Urothelium cell line (cell line): ENCODE data around the gene SERPINB13.
A peak's percentile ranks its signal among the peaks of the same experiment; 100 is the strongest.
"Not testable (repeated sequence)": the region's sequence is repeated elsewhere in the genome, so short reads cannot be mapped to it uniquely, and the experiment has no call there.

ENCODE experiments used
- DNase-seq: peaks from one replicate; pipeline ENCODE4 v3.0.0; 2011; ENCODE audit warnings: low spot score, mixed read lengths
- FAIRE-seq: peaks from 2 replicates; lab custom pipeline; 2011; peaks lifted over from hg19 to GRCh38; lab: Jason Lieb, UNC

Gene SERPINB13

DNA sequence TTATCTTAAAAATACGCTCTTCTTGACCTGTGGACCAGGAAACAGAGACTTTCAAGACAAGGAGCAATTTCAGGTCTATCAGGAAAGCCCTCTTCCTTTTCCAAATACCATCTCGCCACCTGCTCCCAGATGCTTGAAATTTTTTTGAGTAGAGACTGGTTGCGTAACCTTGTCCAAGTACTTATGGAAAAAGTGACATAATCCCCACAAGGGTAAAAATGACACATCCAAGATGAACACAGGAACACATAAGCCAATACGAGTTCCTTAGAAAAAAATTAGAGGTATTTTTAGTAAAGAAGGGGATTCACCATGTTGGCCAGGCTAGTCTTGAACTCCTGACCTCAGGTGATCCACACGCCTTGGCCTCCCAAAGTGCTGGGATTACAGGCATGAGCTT lies 1.8 kb downstream of the SERPINB13 start:
- DNase-seq: no peak
- no peak for FAIRE-seq

GRCh38 chr18:63590373-63590772 lies 3.2 kb downstream of the SERPINB13 start:
- no peak for FAIRE-seq
- no peak for DNase-seq

DNA sequence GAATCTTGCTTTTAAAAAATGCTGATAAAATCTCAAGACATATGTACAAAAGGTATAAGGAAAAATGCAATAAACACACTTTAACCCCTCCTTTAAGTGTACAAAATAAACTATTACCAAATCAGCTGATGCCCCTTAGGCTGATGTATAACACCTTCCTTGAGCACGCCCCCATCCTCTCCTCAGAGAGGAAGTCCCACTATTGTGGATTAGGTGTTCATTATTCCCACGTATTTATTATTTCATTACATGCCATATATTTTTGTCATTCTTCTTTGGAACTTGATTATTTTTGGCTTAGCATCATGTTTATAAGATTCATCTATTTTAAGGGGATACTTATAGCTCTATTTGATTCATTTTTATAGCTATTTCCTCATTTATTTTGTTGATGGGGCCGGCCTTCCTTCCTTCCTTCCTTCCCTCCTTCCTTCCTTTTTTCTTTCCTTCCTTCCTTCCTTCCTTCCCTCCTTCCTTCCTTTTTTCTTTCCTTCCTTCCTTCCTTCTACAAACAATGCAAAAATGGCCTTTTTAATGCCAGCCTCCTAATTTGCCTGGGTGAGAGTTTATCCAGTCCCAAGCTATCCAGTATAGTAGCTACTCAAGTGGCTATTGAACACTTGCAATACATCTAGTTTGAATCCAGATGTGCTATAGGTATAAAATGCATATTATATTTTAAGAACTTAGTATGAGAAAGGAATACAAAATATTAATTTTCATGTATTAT lies 4.0 kb downstream of the SERPINB13 start:
- no peak for DNase-seq
- no peak for FAIRE-seq

DNA sequence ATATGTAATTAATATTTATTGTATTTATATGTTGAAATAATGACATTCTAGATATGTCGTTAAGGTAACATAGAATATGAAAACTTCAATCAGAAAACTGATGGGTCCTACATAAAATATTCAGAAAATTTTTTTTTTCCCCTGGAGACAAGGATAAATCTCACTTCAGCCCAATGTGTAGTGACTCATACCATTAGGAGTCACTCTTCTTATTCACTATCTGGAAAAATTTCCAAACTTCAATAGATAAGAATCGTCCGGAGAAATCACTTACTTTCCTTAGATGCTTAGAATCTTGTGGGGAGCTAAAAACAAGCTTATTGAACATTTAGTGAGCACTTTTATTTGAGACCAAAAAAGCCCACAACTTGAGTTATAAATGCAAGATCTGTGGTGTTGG lies 4.6 kb downstream of the SERPINB13 start:
- FAIRE-seq (no peak), DNase-seq (no peak)

- no peak for FAIRE-seq
- DNase-seq: no peak
Measured at GRCh38 chr18:63592471-63592870, 5.3 kb downstream of the SERPINB13 start.

- FAIRE-seq (no peak), DNase-seq (no peak)
Measured at GRCh38 chr18:63596964-63597363, 9.8 kb downstream of the SERPINB13 start.

- DNase-seq (no peak), FAIRE-seq (no peak)
Measured at GRCh38 chr18:63603355-63603754, 16.2 kb downstream of the SERPINB13 start.

GRCh38 chr18:63603772-63604171 lies 16.6 kb downstream of the SERPINB13 start:
- FAIRE-seq: no peak
- DNase-seq: no peak

- peak; percentile 7 for DNase-seq
Measured at GRCh38 chr18:63604791-63605567, 17.8 kb downstream of the SERPINB13 start.

DNA sequence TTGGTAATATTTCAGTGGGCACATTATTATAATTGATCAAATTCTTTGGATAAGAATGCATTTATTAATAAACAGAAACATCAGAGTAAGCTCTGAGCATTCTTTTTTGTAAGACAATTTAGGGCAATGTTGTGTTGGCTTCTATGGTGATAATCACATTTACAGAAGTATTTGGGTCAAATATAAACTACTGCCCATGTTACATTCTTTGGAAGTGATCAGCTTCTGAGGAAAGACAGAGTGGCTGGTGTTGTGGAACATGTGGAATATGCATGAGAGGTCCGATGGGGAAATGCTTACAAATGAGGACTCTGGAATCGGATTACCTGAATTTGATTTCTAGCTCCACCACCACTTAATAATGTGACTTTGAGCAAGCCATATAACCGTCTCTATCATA lies 19.4 kb downstream of the SERPINB13 start:
- FAIRE-seq (no peak), DNase-seq (no peak)

More at GRCh38 chr18:63604791-63605567, 17.8 kb downstream of the SERPINB13 start:
- FAIRE-seq: no peak

DNA sequence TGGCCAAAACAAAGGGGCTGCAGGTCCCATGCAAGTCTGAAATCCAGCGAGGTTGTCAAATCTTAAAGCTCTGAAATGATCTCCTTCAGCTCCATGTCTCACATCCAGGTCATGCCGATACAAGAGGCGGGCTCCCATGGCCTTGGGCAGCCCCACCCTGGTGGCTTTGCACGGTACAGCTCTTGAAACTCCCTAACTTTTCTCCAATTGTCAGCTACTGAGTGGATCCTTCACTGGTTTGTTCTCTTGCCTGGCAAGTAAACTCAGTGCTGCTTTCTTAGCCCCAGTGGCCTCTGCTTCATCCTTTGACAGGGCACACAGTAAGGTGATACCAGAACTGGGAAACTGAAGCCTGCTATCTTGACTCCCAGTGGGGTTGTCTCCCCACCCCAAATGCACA lies 26.3 kb downstream of the SERPINB13 start:
- FAIRE-seq (no peak), DNase-seq (no peak)

DNA sequence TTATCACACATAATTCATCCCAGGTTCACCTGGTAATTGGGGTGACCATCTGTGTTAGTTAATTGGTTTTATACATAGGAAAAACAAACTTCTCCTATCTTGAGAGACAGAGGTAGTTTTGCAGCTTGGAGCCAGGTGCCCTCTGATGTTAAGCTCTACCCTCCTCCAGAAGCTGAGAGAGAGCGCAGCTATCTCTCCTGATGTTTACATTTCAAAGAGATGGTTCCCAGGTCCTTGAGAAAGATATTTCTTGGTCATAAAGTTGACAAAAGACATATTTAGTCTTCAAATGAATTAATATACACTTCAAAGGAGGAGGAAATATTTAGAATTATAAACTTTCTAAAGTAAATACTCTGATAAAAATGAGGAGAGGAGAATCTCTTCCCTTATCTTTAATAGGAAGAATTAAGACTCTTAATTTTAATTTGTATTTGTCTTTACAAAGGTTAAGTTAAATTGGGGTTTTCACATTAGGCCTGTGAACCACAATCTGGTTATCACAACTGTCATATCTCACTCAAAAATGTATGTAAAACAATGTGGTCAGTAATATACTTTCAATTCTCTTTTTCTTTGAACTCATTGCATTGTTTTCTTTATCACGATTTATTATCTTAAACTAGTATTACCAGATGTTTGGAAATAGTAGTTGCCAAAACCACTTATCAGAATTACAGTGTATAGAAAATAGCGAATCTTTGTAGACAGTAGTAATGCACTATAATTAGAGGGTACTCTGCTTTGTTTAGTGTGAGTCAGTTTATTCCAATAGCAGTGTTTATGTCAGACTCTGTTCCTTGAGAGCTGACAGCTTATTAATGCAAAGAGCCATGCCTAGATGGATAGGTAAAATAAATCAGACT lies 30.1 kb downstream of the SERPINB13 start:
- DNase-seq (no peak), FAIRE-seq (no peak)

GRCh38 chr18:63617915-63618234 lies 30.7 kb downstream of the SERPINB13 start:
- no peak for FAIRE-seq
- DNase-seq: no peak

DNA sequence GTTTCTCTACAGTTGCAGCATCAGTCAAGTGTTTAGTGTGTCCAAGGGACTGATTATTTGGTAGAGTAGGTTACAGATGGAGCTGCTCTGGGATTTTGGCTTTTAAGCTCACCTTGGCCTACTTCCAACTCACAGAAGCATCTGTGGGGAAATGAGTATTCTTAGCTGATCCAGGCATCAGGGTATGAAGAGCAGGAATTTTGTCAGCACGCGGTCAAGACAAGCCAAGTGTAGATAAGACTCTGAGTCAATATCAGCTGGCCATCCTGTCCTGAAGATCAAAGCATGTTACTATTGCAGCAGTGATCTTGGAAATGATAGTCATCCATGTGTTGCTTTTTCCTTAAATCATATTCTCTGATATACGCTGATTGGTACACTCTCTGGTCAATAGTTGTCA lies 32.5 kb downstream of the SERPINB13 start:
- no peak for DNase-seq
- FAIRE-seq: no peak

GRCh38 chr18:63624863-63625262 lies 37.7 kb downstream of the SERPINB13 start:
- DNase-seq: no peak

GRCh38 chr18:63626431-63626830 lies 39.3 kb downstream of the SERPINB13 start:
- no peak for FAIRE-seq
- DNase-seq: no peak

More at GRCh38 chr18:63624863-63625262, 37.7 kb downstream of the SERPINB13 start:
- FAIRE-seq: no peak

- no peak for DNase-seq
- no peak for FAIRE-seq
Measured at GRCh38 chr18:63627819-63628218, 40.7 kb downstream of the SERPINB13 start.

DNA sequence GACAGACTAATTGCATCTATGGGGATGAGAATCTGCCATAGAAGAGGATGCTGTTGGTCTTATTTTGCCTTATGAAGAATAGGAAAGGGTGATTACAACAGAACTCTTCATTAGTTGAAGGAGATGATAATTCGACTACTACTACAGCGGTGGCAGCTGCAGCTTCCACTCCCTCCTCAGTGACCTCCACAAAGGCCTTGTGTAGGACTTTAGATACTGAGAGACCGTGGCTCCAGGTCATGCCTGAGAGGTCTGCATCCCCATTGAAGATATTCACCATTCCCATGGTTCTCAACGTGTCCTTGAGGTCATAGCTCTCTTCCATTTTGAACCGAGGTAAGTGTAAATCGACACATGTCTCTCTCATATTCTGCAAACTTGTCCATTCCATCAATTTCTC lies 50.6 kb downstream of the SERPINB13 start:
- FAIRE-seq: no peak

GRCh38 chr18:63641157-63641680 lies 54.1 kb downstream of the SERPINB13 start:
- not testable (repeated sequence) for FAIRE-seq, DNase-seq

More for the DNA sequence above, 50.6 kb downstream of the SERPINB13 start:
- DNase-seq: no peak

- DNase-seq, FAIRE-seq: not testable (repeated sequence)
Measured at GRCh38 chr18:63642668-63643356, 55.7 kb downstream of the SERPINB13 start.
